Liver (tissue), 9 donors: ENCODE results near the gene DRC1. TPM values are rescaled to one million over a fixed set of nuclear protein-coding genes. Genes with fewer than 3 reads are reported as not detected.

ENCODE experiments used
- DNase-seq: peaks from one replicate; pipeline ENCODE4 v3.0.0-alpha.2; 2017; ENCODE audit warnings: low spot score
- H3K27ac ChIP-seq, 2 donors: one replicate each; pipeline ENCODE4 v1.7.0; 2013; ENCODE audit warnings: inconsistent platforms in 2 of 2, low read length in 2 of 2, control low read depth in 1 of 2, low read depth in 1 of 2, mild to moderate bottlenecking in 1 of 2
- H3K27me3 ChIP-seq, 4 donors: one replicate each; pipeline versions ENCODE4 v1.6.1 to v1.7.0; 2013; ENCODE audit warnings: low read length in 3 of 4, inconsistent platforms in 1 of 4, mild to moderate bottlenecking in 1 of 4, moderate library complexity in 1 of 4; ENCODE audit not compliant: control insufficient read depth in 4 of 4, insufficient read depth in 4 of 4
- H3K36me3 ChIP-seq, 4 donors: one replicate each; pipeline versions ENCODE4 v1.6.1 to v1.7.0; 2013; ENCODE audit warnings: low read length in 3 of 4, mild to moderate bottlenecking in 3 of 4, low read depth in 1 of 4, moderate library complexity in 1 of 4; ENCODE audit not compliant: control insufficient read depth in 4 of 4, insufficient read depth in 3 of 4
- H3K4me1 ChIP-seq, 4 donors: one replicate each; pipeline versions ENCODE4 v1.6.1 to v1.7.0; 2013; ENCODE audit warnings: low read length in 3 of 4, mild to moderate bottlenecking in 3 of 4, moderate library complexity in 1 of 4; ENCODE audit not compliant: control insufficient read depth in 4 of 4, insufficient read depth in 4 of 4
- H3K4me3 ChIP-seq, 3 donors: one replicate each; pipeline versions ENCODE4 v1.6.1 to v1.7.0; 2013; ENCODE audit warnings: low read length in 3 of 3, control low read depth in 1 of 3, low read depth in 1 of 3, mild to moderate bottlenecking in 1 of 3
- H3K9ac ChIP-seq, 2 donors: one replicate each; pipeline ENCODE4 v1.7.0; 2013; ENCODE audit warnings: low read length in 2 of 2, mild to moderate bottlenecking in 2 of 2, moderate library complexity in 2 of 2, control low read depth in 1 of 2, low read depth in 1 of 2
- H3K9me3 ChIP-seq, 4 donors: one replicate each; pipeline versions ENCODE4 v1.6.1 to v1.7.0; 2013; ENCODE audit warnings: low read length in 3 of 4; ENCODE audit not compliant: control insufficient read depth in 4 of 4
- CTCF ChIP-seq: fragments of 150-350 bp; IDR thresholded peaks from 2 replicates; pipeline ENCODE4 v1.5.1; 2017; ENCODE audit warnings: improper control_type of control experiment, low read depth, low read length; ENCODE audit not compliant: missing input control
- EGR1 ChIP-seq, 2 donors: IDR thresholded peaks; 2 replicates each; pipeline ENCODE4 v1.6.1; 2016 to 2018; ENCODE audit warnings: antibody characterized with exemption in 2 of 2, low read depth in 2 of 2
- FOXA1 ChIP-seq: IDR thresholded peaks from 2 replicates; pipeline ENCODE4 v1.6.1; 2016; ENCODE audit warnings: antibody characterized with exemption
- FOXA2 ChIP-seq: IDR thresholded peaks from 2 replicates; pipeline ENCODE4 v1.6.1; 2016; ENCODE audit warnings: antibody characterized with exemption
- GABPA ChIP-seq, 2 donors: IDR thresholded peaks in 1 of 2; conservative IDR thresholded peaks in 1 of 2; 2 replicates each; pipeline ENCODE4 v1.6.1; 2016; ENCODE audit warnings: antibody characterized with exemption in 2 of 2, mild to moderate bottlenecking in 1 of 2, moderate library complexity in 1 of 2
- HNF4A ChIP-seq, 2 donors: conservative IDR thresholded peaks; 2 replicates each; pipeline ENCODE4 v1.6.1; 2016; ENCODE audit warnings: antibody characterized with exemption in 2 of 2, mild to moderate bottlenecking in 2 of 2
- HNF4G ChIP-seq: IDR thresholded peaks from 2 replicates; pipeline ENCODE4 v1.6.1; 2016; ENCODE audit warnings: antibody characterized with exemption
- JUND ChIP-seq, 2 donors: IDR thresholded peaks; 2 replicates each; pipeline ENCODE4 v1.6.1; 2016; ENCODE audit warnings: antibody characterized with exemption in 2 of 2
- MAX ChIP-seq: IDR thresholded peaks from 2 replicates; pipeline ENCODE4 v1.6.1; 2016; ENCODE audit warnings: antibody characterized with exemption
- NR2F2 ChIP-seq: IDR thresholded peaks from 2 replicates; pipeline ENCODE4 v1.6.1; 2016; ENCODE audit warnings: antibody characterized with exemption
- RAD21 ChIP-seq, 2 donors: IDR thresholded peaks; 2 replicates each; pipeline ENCODE4 v1.6.1; 2016; ENCODE audit warnings: antibody characterized with exemption in 2 of 2, mild to moderate bottlenecking in 2 of 2
- RXRA ChIP-seq, 2 donors: IDR thresholded peaks; 2 replicates each; pipeline ENCODE4 v1.6.1; 2017 to 2018; ENCODE audit warnings: antibody characterized with exemption in 2 of 2, mild to moderate bottlenecking in 1 of 2
- SP1 ChIP-seq: IDR thresholded peaks from 2 replicates; pipeline ENCODE4 v1.6.1; 2018; ENCODE audit warnings: antibody characterized with exemption, mild to moderate bottlenecking
- TAF1 ChIP-seq: conservative IDR thresholded peaks from 2 replicates; pipeline ENCODE4 v1.6.1; 2016; ENCODE audit warnings: antibody characterized with exemption, mild to moderate bottlenecking
- YY1 ChIP-seq: IDR thresholded peaks from 2 replicates; pipeline ENCODE4 v1.6.1; 2016; ENCODE audit warnings: antibody characterized with exemption, mild to moderate bottlenecking
- ZBTB33 ChIP-seq: IDR thresholded peaks from 2 replicates; pipeline ENCODE4 v1.6.1; 2016; ENCODE audit warnings: antibody characterized with exemption
- whole genome bisulfite sequencing: extraction: QIAGEN DNeasy Blood & Tissue Kit; methylation state at CpG from one replicate; pipeline ENCODE4 v1.1.7; 2013; 5-methylcytosine and 5-hydroxymethylcytosine counted together
- polyA plus RNA-seq, 2 donors: library from polyadenylated mRNA; stranded (reverse) in 1 of 2; unstranded in 1 of 2; fragments of 200-250 nt in 1 of 2; fragments of >200 nt in 1 of 2; fragmentation: Nextera tagmentation in 1 of 2; extraction: Ambion mirVana in 1 of 2; gene quantifications; one replicate each; pipeline versions ENCODE4 v1.2.1 to v1.2.3, GENCODE V29; 2013 to 2015
- total RNA-seq, 2 donors: library from RNA; depleted of rRNA; stranded (reverse); fragments of >200 nt; gene quantifications; one replicate each; pipeline ENCODE4 v1.2.3, GENCODE V29; 2014
- donor health status: healthy.
- donor health status: healthy.
- donor health status: healthy.
- donor health status: healthy.
- donor health status: healthy.

The DRC1 gene
- total and polyA plus RNA-seq, 4 donors = 0.28 TPM; not detected in 3

GRCh38 chr2:26355038-26355995 is 46.4 kb upstream of the DRC1 start:
- no peak overlapping the region for H3K4me3 ChIP-seq
- no peak for TF ChIP-seq MAX
- no peak for TF ChIP-seq RXRA (IDR thresholded peaks at IDR 0.05)
- TF ChIP-seq JUND (IDR thresholded peaks at IDR 0.05) = no peak
- TF ChIP-seq HNF4A (conservative IDR thresholded peaks at IDR 0.05) = no peak
- TF ChIP-seq CTCF = no peak
- TF ChIP-seq EGR1 (IDR thresholded peaks at IDR 0.05; ENCODE audit: low read depth in 2 of 2) = no peak
- no peak for TF ChIP-seq ZBTB33
- TF ChIP-seq FOXA2 = no peak
- no peak for TF ChIP-seq RAD21 (IDR thresholded peaks at IDR 0.05)
- no peak for TF ChIP-seq TAF1
- no peak for TF ChIP-seq FOXA1
- TF ChIP-seq HNF4G = no peak
- no peak for TF ChIP-seq GABPA (IDR thresholded peaks at IDR 0.05 in 1 of 2, conservative IDR thresholded peaks at IDR 0.05 in 1 of 2)
- no peak for TF ChIP-seq YY1
- no peak for TF ChIP-seq SP1
- no peak for TF ChIP-seq NR2F2
- no peak for DNase-seq
- H3K9me3 ChIP-seq = no peaks in the 10 kb centered on the region
- H3K36me3 ChIP-seq = peaks cover 0 to 5% (median 0%) of the 10 kb centered on the region in 4 donors
- no peak overlapping the region for H3K27ac ChIP-seq
- H3K27me3 ChIP-seq = no peaks in the 10 kb centered on the region
- H3K9ac ChIP-seq = no peak overlapping the region
- H3K4me1 ChIP-seq = peaks cover 0 to 2% (median 2%) of the 10 kb centered on the region in 4 donors
- 93% methylated on average over 9 of the region's 9 CpGs for WGBS

GRCh38 chr2:26356111-26356510 is 45.6 kb upstream of the DRC1 start:
- Histone ChIP-seq H3K4me3 (no peak overlapping the region), H3K27ac (no peak overlapping the region), H3K27me3 (no peaks in the 10 kb centered on the region), H3K9ac (no peak overlapping the region), H3K36me3 (peaks cover 0 to 5% (median 0%) of the 10 kb centered on the region in 4 donors), H3K4me1 (peaks cover 0 to 2% (median under 1%) of the 10 kb centered on the region in 4 donors), H3K9me3 (no peaks in the 10 kb centered on the region)
- no peak for DNase-seq
- 96% methylated on average over 2 of the region's 2 CpGs for WGBS
- no peak for TF ChIP-seq SP1
- TF ChIP-seq RAD21 (IDR thresholded peaks at IDR 0.05) = no peak
